ENCODE measurements around the gene PPARD. TPM values are rescaled to one million over a fixed set of nuclear protein-coding genes. Genes with fewer than 3 reads are reported as not detected.
"Not testable (repeated sequence)": the region's sequence is repeated elsewhere in the genome, so short reads cannot be mapped to it uniquely, and the experiment has no call there.

PPARD gene
- 9.4 and 20.0 TPM in 2 replicates for total RNA-seq
- polyA plus RNA-seq (2012): 34.1 TPM

DNA sequence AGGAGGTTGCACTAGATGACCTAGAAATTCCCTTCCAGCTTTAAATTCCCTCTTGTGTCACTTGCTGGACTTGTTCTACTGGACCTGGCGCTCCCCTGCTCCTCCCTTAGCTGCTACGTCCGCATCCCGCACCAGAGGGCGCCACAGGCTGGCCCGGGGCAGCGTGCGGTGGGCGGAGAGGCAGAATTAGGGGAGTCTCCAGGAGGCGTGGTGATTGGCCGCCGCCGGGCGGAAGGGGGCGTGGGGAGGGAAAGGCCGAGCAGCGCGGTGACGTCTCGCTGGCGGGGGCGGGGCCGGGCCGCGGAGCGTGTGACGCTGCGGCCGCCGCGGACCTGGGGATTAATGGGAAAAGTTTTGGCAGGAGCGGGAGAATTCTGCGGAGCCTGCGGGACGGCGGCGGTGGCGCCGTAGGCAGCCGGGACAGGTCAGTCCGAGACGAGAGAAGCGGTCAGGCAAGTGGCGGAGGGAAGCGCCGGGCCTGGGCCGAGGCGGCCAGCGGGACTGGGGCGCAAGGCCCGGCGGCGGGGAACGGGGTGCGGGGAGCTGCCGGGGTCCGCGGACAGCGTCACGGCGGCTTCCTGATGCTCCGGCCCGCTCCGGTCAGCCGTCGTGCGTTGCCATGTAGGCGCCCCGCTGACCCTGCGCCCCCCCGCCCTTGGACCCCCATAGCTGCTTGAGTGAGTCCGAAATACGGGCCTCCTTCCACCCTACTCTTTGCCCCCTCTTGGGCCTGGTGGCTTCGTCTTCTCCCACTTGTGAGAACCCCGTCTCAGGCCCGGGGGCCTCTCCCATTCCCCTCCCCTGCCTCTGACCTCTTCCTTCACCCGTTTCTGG is at the start of gene PPARD:
Gene PPARD, plus strand, starts transcription at position 301 of the 834 bp plus-strand sequence. CDS start 68,530 bp downstream, outside the sequence.
- peak; percentile 97 for DNase-seq (ENCODE audit: low read depth)

DNA sequence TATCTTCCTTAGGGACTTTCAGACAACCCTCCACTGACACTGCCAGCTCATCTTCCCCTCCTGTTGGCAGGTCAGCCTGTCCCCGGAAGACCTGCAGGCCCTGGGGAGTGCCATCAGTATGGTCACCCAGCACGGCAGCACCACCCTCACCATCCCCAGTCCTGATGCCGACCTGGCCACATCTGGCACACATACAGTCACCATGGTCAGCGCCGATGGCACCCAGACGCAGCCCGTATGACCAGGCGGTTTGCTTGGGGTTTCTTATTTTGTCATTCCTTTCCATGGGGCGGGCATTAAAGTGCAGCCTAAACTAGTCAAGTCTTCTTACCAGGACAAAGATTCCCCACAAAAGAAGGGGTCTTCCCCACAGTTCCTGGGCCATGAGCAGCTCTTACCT is 48.7 kb upstream of the PPARD start:
- DNase-seq (ENCODE audit: low read depth): no peak

DNA sequence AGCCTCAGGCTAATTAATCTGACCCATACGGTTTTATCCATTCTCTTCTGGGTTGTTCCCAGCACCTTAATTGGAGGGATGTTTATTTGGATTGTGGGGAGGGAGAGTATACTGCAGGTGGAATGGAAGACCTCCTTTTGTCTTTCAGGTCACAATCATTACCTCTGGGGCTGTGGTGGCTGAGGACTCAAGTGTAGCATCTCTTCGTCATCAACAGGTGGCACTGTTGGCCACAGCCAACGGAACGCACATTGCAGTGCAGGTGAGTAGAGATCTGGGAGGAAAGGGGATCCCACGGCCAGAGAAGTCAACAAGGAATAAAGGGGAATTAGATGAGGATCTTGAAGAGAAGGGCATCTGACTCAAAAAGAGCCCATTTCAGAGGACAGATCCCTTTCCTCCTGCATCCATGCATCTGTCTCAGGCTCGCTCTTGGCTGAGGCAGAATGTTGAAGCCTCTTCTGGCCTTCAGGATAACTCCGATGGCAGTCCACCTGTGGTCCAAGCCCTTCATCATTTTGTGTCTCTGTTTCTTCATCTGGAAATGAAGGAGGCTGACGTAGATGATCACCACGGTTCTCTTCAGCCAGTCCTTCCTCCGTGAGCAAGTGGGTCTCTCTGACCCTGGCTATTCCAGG is 47.9 kb upstream of the PPARD start:
- peak; percentile 21 for DNase-seq (ENCODE audit: low read depth)

DNA sequence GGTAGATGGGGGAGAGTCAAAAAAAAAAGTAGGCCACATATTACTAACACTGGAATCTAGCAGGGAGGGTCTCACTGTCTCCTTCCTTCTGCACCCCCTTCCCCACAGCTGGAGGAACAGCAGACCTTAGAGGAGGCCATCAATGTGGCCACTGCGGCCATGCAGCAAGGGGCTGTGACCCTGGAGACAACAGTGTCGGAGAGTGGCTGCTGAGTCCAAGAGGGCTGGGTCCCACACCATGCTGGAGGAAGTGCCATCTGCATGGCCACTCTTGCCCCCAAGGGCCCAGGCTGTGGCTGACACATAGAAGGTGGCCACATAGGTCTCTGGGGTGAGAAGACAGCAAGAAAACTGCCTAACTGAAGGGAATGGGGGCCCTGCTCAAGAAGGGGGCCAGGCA is 47.3 kb upstream of the PPARD start:
- DNase-seq (ENCODE audit: low read depth): no peak

DNA sequence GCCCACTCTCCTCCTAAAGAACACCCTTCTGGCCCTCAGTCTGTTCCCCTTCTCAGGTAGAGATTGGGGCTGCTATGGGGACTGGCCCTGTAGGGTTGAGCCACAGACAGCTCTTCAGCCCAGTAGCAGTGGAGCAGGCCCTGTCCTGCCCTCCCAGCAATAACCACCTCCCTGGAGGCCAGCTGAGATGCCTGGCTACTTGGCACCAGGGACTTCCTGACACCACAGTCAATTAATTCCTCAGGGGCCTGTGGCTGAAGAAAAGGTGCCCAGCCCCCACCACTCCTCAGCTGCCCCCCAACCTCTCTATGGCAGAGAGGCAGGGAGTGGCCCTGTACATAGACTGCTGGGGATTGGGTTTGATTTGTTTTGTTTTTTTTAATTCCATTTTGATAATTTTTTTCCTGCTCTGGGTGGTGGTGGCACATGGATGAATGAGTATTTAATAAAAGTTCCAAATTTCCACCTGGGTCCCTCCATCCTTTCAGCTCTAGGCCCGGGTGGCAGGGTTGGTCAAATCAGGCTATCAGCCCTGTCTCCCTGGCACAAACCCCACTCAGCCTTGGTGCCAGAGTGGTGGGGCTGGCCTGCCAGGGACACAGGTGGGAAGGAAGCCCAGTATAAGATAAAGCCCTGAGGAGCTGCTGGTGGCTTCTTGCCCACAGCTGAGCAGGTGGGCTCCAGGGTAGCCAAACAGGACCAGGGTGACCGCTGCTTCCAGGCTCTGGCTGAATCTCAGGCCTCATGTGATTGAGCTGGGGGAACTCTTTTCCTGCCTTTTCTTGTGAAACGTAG is 46.6 kb upstream of the PPARD start:
- DNase-seq (ENCODE audit: low read depth): peak; percentile 70

DNA sequence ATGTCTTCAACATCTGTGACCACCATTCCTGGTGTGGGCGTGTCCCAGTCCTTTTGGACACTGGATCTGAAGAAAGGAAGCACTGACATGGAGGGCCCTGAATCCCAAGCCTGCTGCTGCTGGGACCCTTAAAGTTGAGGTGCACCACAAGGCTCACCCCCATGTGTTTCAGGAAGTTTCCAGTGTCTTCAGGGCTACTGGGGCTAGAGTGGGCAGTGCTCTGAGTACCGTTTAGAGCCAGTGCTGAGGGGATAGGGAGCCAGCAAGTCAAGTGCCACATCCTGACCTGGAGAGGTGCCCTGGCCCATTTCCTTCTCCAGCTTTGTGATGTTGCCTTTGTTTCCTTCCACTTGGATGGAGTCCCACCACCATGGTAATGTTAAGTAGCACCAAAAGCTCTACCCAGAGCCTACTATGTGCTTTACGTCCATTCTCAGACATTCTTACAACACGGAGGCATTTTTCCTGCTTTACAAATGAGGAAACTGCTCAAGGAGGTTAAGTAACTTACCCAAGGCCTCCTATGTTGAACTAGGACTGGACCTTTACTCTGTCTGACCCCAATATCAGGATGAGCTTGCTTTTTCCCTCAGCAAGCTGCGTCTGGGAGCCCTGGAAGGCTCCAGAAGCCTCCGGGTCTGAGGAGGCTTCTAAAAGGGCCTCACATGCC is 45.3 kb upstream of the PPARD start:
- no peak for DNase-seq (ENCODE audit: low read depth)

DNA sequence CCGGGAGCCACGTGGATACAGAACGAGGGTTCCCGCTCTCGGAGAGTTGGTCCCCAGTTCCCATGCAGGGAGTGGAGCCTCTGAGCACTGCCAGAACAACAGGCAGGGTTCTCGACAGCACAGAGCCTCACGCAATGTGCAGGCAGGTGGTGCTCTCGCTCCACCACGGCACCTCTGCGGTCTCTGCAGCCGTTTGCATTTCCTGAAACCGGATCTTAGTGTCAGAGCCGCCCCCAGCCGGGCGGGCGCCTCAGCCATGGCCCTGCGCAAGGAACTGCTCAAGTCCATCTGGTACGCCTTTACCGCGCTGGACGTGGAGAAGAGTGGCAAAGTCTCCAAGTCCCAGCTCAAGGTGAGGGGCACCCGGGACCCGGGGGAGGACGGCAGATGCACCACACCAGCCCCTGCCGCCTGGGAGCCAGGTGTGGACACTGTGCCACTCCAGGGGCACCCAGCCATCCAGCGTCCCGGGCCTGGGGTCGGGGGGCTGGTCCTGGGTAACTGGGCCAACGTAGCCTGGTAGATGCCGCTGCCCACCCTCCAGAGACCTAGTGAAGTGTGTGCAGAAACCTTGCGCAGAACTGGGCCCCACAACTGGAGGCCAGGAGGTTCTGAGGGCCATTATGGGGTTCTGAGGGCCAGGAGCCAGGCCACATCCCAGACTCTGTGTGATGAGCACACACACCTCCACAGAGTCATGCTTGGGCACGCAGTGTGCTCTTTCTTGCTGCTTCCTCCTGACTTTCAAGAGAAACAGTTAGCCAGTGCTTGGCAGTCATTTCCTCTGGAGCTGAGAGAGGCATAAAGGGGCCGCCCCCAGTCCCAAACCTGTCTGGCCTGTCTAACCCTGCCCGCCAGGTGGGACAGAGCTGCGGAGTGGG is 44.5 kb upstream of the PPARD start, which contains the start of gene DEF6:
Gene DEF6, plus strand, starts transcription at position 218 of the 881 bp plus-strand sequence. Its CDS starts 39 bp downstream, at position 257.
- DNase-seq (ENCODE audit: low read depth): no peak

DNA sequence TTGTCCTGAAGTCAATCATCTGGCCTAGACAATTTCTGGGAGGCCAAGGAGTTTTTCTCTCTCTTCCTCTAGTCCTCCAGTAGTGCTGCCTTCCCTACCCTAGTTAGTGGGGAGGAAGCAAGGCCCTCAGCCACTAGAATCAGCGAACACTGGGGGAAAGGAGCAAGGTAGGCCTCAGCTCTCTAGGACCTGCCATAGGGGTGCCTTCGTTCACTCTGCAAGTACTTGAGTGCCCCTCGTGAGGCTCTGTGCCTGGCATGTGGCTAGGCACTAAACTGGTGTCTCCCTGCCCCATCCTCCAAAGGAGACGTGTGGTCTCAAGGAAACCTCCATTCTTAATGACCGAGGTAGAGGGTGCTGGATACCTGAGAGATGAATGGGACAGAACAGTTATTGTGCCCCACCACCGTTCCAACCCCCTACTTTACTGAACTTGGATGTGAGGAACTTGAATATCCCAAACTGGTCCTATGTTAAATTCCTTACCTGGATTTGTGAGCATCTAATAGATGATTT is 43.7 kb upstream of the PPARD start:
- no peak for DNase-seq (ENCODE audit: low read depth)

DNA sequence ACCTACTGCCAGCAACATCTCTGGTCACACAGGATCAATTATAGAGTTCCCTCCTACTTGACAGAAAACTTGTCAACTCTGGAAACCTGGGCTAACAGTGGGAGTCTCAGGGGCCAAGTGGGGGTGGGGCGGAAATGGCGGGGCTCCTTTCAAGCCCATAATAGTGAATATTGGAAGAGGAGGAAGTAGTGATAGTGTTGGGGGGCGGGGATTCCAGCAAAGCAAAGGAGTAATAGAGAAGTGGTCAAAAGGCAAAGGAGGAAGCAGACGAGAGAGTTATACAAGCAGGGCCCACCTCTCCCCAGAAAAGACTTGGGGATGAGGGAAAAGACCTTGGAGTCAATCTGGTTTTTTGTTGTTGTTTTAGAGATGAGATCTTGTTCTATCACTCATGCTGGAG is 42.7 kb upstream of the PPARD start:
- DNase-seq (ENCODE audit: low read depth): no peak

DNA sequence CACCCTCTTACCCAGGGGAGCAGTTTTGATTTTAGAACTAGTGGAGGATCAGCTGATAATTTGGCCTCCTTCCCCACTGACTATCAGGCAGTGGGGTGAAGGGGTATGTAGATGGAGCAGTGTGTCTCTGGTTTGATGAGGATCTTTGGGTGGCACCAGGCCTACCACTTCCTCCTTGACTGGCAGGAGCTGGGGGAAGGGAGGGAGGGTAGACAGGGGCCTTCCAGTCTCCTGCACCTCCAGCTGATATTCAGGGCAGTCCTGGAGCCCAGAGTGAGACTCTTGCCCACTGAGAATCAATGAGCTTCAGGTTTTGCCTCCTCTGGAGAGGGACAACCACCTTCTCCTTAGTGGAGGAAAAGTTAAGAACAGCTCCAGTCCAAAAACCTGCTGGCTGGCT is 41.5 kb upstream of the PPARD start:
- DNase-seq (ENCODE audit: low read depth): no peak

DNA sequence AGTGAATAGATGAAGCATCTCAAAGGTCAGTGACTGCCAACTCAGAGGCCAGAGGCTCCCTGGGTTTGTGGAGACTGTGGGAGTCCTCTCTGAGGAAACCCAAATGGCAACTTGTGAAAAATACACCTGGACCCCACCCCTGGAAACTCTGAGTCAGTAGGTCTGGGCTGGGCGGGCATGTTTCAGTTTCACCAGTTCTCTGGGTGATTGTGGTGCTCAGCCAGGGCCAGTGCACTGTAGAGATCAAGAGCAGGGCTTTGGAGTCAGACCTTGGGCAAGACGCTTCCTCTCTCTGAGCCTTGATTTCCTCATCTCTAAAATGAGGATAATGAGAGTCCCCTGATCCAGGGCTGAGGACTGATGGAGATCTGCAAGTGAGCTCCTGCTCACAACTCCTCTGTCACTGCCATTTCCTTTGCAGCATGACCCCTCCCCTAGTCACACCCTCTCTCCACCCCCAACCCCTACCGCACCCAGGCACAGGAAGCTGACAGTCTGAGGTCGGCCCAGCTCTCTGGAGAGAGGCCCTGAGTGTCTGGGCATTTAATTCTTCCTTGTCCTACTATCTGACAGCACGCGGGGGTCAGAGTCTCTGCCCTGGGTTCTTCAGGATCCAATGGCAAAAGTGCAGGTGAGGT is 39.6 kb upstream of the PPARD start:
- DNase-seq (ENCODE audit: low read depth): no peak

DNA sequence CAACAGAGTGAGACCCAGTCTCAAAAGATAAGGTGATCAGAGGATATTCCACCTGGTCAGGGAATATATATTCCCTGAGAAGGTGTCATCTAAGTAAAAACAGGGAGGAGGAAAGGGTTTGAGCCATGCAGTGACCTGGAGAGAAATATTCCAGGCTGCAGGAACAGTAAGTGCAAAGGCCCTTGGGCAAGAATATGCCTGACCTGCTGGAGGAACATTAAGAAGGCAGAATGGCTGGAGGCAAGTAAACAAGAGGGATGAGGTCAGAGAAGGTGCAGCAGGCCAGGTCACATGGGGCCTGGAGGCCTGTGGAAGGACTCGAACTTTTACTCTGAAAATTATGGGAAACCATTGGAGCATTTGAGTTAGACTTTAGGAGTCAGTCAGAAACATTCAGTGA is 38.1 kb upstream of the PPARD start:
- no peak for DNase-seq (ENCODE audit: low read depth)

DNA sequence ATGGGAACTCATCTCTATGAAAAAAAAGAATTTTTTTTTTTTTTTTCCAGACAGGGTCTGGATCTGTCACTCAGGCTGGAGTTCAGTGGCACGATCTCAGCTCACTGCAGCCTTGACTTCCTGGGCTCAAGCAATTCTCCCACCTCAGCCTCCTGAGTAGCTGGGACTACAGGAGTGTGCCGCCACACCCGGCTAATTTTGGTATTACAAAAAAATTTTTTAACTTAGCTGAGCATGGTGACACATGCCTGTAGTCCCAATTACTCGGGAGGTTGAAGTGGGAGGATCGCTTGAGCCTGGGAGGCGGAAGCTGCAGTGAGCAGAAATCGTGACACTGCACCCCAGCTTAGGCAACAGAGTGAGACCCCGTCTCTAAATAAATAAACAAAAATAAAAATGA is 37.2 kb upstream of the PPARD start:
- DNase-seq (ENCODE audit: low read depth): no peak

DNA sequence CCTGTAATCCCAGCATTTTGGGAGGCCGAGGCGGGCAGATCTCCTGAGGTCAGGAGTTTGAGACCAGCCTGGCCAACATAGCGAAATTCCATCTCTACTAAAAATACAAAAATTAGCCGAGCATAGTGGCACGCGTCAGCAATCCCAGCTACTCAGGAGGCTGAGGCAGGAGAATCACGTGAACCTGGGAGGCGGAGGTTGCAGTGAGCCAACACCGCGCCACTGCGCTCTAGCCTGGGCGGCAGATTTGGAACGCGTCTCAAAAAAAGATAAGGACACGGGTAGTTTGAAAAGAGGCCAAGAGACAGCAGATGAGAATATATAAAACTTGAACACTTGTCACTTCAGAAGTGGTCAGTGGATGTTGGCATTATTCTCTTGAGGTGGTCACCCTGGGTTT is 35.2 kb upstream of the PPARD start:
- DNase-seq (ENCODE audit: low read depth): not testable (repeated sequence)

DNA sequence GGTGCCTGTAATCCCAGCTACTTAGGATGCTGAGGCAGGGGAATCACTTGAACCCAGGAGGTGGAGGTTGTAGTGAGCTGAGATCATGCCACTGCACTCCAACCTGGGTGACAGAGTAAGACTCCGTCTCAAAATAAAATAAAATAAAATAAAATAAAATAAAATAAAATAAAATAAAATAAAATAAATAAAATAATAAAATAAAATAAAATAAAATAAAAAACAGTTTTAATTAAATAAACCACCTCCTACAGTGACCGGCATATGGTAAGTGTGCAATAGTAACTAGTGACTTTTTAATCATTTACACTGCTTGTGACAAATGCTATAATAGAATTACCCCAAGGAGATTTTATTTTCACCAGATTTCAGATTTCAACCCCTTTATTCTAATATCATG is 33.8 kb upstream of the PPARD start:
- not testable (repeated sequence) for DNase-seq (ENCODE audit: low read depth)

DNA sequence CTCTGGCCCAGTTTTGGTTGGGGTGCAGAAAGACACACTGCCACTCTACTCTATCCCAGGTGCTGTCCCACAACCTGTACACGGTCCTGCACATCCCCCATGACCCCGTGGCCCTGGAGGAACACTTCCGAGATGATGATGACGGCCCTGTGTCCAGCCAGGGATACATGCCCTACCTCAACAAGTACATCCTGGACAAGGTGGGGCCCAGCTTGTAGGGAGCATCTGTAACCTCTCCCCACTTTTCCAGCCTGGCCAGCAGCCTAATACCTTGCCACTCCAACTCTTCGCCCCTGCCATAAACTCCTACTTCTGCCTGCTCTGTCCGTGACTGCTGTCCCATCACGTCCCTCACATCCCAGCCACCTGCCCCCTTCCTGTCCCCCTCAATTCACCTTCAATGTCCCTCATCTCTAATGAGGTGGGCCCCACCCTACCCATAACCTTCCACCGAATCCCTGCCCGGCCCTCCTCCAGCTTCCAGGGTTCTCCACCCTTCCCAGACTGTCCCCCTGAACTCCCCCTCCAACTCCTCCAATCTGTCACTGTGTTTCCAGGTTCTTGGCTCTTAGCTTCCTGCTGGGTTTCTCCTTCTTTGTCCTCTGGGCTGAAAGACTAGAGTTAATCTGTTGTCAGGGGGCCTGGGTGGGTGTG is 32.6 kb upstream of the PPARD start:
- no peak for DNase-seq (ENCODE audit: low read depth)

DNA sequence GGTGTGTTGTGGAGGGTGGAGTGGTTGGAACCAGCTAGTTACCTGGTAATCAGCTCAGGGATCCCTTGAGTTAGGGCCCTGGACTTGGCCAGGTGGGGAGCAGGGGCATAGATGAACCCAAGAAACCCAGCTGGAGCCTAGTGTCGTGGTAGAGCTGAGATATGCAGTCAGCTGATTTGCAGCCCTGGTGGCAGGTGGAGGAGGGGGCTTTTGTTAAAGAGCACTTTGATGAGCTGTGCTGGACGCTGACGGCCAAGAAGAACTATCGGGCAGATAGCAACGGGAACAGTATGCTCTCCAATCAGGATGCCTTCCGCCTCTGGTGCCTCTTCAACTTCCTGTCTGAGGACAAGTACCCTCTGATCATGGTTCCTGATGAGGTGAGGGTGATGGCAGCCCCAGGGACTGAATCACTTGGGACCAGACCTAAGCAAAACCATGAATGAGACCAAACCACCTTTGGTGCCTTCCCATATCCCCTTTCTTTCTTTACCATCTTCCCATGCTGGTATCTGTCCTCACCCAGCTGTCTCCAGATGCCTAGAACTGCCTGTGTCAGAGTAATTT is 32.0 kb upstream of the PPARD start:
- no peak for DNase-seq (ENCODE audit: low read depth)

DNA sequence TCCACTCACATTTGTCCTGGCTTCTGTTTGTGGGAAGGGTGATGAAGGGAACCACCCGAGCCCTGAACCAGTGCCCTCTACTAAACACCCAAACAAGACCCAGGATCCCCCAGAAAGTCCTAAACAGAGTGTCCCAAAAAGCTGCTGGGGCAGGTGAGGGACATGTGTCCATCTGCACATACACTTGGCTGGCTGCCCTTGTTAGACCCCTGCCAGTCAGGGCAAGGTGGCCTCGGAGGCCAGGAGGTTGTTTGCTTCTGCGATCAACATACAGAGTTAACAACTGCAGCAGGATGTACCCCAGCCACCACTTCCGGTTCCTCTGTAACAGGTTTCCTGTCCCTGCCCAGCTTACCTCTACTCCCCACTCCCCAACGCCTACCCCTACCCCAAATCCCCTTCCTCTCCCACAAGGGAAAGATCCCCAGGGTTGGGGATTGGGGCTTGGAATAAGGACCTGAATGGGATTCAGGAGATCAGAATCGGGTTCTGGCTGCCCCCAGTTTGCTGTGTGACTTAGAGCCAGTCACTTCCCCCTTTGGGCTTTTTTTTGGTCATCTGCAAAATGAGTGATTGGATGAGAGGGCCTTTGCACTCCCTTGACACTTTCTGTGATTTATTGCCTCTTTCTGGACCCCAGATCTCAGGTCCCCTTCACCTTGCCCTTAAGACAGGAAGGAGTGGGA is 30.8 kb upstream of the PPARD start:
- no peak for DNase-seq (ENCODE audit: low read depth)
